ENCODE measurements around the gene GLIS1. TPM values are rescaled to one million over a fixed set of nuclear protein-coding genes. Genes with fewer than 3 reads are reported as not detected.

The GLIS1 gene
- total RNA-seq, 1 experiment from 2014 or later, result 0.28 TPM

GRCh38 chr1:53685272-53686051, 53.5 kb downstream of the GLIS1 start:
- Histone ChIP-seq H4K20me1 (ENCODE audit: control insufficient read depth, insufficient read depth, insufficient read length) (no peaks in the 10 kb centered on the region), H4K5ac (ENCODE audit: insufficient read length, low read depth, low read length) (no peak overlapping the region), H2BK20ac (ENCODE audit: low read depth, low read length, poor library complexity, severe bottlenecking) (no peak overlapping the region), H3K18ac (ENCODE audit: insufficient read length, low read depth, low read length) (no peak overlapping the region), H2AFZ (ENCODE audit: low read length) (no peak overlapping the region), H4K8ac (replicated peaks; ENCODE audit: insufficient read length, low read depth, low read length) (no peak overlapping the region), H3K9ac (ENCODE audit: extremely low read depth, insufficient read length, low read length) (no peak overlapping the region), H3K27ac (ENCODE audit: insufficient read length, low read depth, low read length) (no peak overlapping the region), H3K79me1 (ENCODE audit: insufficient read depth, low read depth, low read length, poor library complexity, severe bottlenecking) (no peaks in the 10 kb centered on the region), H2BK120ac (ENCODE audit: low read depth, low read length, poor library complexity, severe bottlenecking) (no peak overlapping the region), H3K14ac (ENCODE audit: insufficient read depth, low read length) (no peak overlapping the region; the same call in 1 of the 2 replicates), H3K27me3 (ENCODE audit: insufficient read depth, low read length) (no peaks in the 10 kb centered on the region; the same call in 1 of the 2 replicates), H4K91ac (ENCODE audit: insufficient read length, low read depth, low read length) (no peak overlapping the region), H3K23me2 (ENCODE audit: insufficient read length, low read depth, low read length, poor library complexity, severe bottlenecking) (no peaks in the 10 kb centered on the region), H3K4me1 (ENCODE audit: insufficient read depth, low read length) (peaks cover 4% of the 10 kb centered on the region; the same call in 1 of the 2 replicates), H2AK5ac (ENCODE audit: insufficient read length, low read length) (no peak overlapping the region), H3K4ac (ENCODE audit: low read depth, low read length) (no peak overlapping the region), H3K4me2 (ENCODE audit: insufficient read depth, insufficient read length, low read length) (peak overlapping the region; percentile 20), H3K9me3 (ENCODE audit: control insufficient read depth, low read depth, low read length) (no peaks in the 10 kb centered on the region), H2BK12ac (ENCODE audit: insufficient read length, low read depth, low read length) (no peak overlapping the region), H2BK5ac (ENCODE audit: insufficient read length, low read length) (no peak overlapping the region), H3T11ph (ENCODE audit: low read length) (no peak overlapping the region), H2BK15ac (ENCODE audit: low read depth, low read length) (no peak overlapping the region), H3K56ac (ENCODE audit: insufficient read length, low read depth, low read length) (no peak overlapping the region), H3K23ac (ENCODE audit: insufficient read length, low read depth, low read length) (no peak overlapping the region), H3K79me2 (ENCODE audit: insufficient read depth, low read length) (no peaks in the 10 kb centered on the region)
- TF ChIP-seq CTCF (conservative IDR thresholded peaks at IDR 0.05), result no peak
- Mint-ChIP-seq H3K9me3 (no peaks in the 10 kb centered on the region), H3K4me1 (peaks cover 32 to 47% of the 10 kb centered on the region in 2 experiments), H3K4me3 (no peak overlapping the region; a peak in 1 of 5 replicates), H3K27me3 (ENCODE audit: low read depth) (peaks cover 50% of the 10 kb centered on the region), H3K27ac (no peak overlapping the region; a peak in 1 of 7 replicates), H3K36me3 (ENCODE audit: insufficient read depth in 1 of 3, low read depth in 3 of 3) (no peaks in the 10 kb centered on the region)
- WGBS (ENCODE audit: extremely low coverage, insufficient read length, low lambda C conversion rate), result no CpG with 5 or more reads among the region's 28 CpGs
- no peak for DNase-seq
